Erythroblast (primary cell): ENCODE results near the gene CDH13.

Experiments used
- GATA1 ChIP-seq: IDR thresholded peaks from 2 replicates; pipeline ENCODE4 v1.6.1; 2011; ENCODE audit warnings: low read depth, mild to moderate bottlenecking, control low read depth, low read length, moderate library complexity
- POLR2A ChIP-seq: IDR thresholded peaks from 2 replicates; pipeline ENCODE4 v1.6.1; 2011; ENCODE audit warnings: mild to moderate bottlenecking, low read length

DNA sequence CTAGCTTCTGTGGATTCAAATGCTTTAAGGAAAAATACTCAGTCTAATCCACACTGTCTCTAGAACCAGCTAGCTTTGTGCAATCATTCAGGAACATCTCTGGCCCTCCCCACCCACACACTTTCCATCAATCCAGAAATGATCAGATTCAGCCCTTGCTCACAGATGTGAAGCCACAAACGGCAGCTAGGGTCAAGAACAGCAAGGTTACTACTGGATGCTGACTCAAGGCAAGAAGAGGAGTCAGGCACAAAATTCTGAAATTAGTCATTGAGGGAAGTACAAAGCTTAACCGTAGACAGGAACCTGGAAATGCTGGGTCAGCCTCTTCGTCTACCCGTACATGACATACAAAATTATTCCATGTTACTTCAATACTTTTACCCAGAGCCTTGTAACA lies 174.6 kb downstream of the CDH13 start:
- no peak for TF ChIP-seq POLR2A
- no peak for TF ChIP-seq GATA1
